GM12878 (cell line): Measurements from ENCODE around the gene PREX1. TPM values are rescaled to one million over a fixed set of nuclear protein-coding genes. Genes with fewer than 3 reads are reported as not detected.

ENCODE experiments used
- ATAC-seq: fragments of 200-7000 bp; cut with Tn5 transposase; 3 replicates; pipeline ENCODE4 v1.9.1; 2020; ENCODE audit warnings: mild to moderate bottlenecking, moderate library complexity
- BruUV-seq: library from RNA; stranded (reverse); fragments of 400-500 nt; replicated peaks from 2 replicates; lab custom pipeline; 2021; lab: Mats Ljungman, UMichigan
- CTCF ChIA-PET: fragments of 300-600 bp; sonication (Branson Sonifier 250); formaldehyde crosslinking; extraction: SDS; loops from one replicate; lab custom pipeline; 2021; ENCODE audit warnings: inconsistent platforms; lab: Yijun Ruan, JAX
- POLR2A ChIA-PET: fragments of 350-600 bp; formaldehyde crosslinking; extraction: SDS; loops from one replicate; lab custom pipeline; 2021; ENCODE audit warnings: inconsistent platforms; lab: Charles Lee
- RAD21 ChIA-PET: fragments of 300-600 bp; sonication (Branson Sonifier 250); formaldehyde crosslinking; loops from one replicate; lab custom pipeline; 2023; ENCODE audit warnings: antibody characterized with exemption; ENCODE audit not compliant: unreplicated experiment; lab: Charles Lee
- SMC1A ChIA-PET: fragments of 300-600 bp; sonication (Branson Sonifier 250); formaldehyde crosslinking; loops from one replicate; lab custom pipeline; 2023; ENCODE audit not compliant: unreplicated experiment, uncharacterized antibody; lab: Charles Lee
- DNase-seq: peaks from one replicate; pipeline ENCODE4 v3.0.0-alpha.2; 2011; ENCODE audit warnings: low read depth, low spot score
- FAIRE-seq: peaks from 3 replicates; lab custom pipeline; 2011; peaks lifted over from hg19 to GRCh38; lab: Jason Lieb, UNC
- H2AFZ ChIP-seq: 2 replicates; pipeline ENCODE4 v1.6.0; 2011; ENCODE audit warnings: low read depth, low read length, control low read depth; ENCODE audit not compliant: control insufficient read depth
- H3K27ac ChIP-seq: 2 replicates; pipeline ENCODE4 v1.5.1; 2011; ENCODE audit warnings: control low read depth; ENCODE audit not compliant: control insufficient read depth, insufficient read depth
- H3K27me3 ChIP-seq, 2 experiments: replicated peaks in 1 of 2; 2 replicates each; pipeline versions ENCODE4 v1.6.0 to v1.6.1; 2011; ENCODE audit warnings: low read length in 1 of 2; ENCODE audit not compliant: control insufficient read depth in 2 of 2, insufficient read depth in 2 of 2
- H3K36me3 ChIP-seq, 2 experiments: 2 replicates each; pipeline ENCODE4 v1.5.1; 2011; ENCODE audit warnings: low read length in 1 of 2; ENCODE audit not compliant: control insufficient read depth in 2 of 2, insufficient read depth in 2 of 2
- H3K4me1 ChIP-seq: 2 replicates; pipeline ENCODE4 v1.6.1; 2011; ENCODE audit warnings: mild to moderate bottlenecking, low read length, moderate library complexity, mixed read lengths; ENCODE audit not compliant: control insufficient read depth, insufficient read depth
- H3K4me2 ChIP-seq: 2 replicates; pipeline ENCODE4 v1.6.0; 2011; ENCODE audit warnings: control low read depth; ENCODE audit not compliant: control insufficient read depth, insufficient read depth
- H3K4me3 ChIP-seq: fragments of 200-600 bp; sonication (generic); 2 replicates; pipeline ENCODE4 v1.5.1; 2016
- H3K79me2 ChIP-seq: 2 replicates; pipeline ENCODE4 v1.6.0; 2011; ENCODE audit warnings: low read length; ENCODE audit not compliant: control insufficient read depth, insufficient read depth
- H3K9ac ChIP-seq: 2 replicates; pipeline ENCODE4 v1.8.0; 2011; ENCODE audit warnings: low read length, control low read depth, mixed read lengths; ENCODE audit not compliant: control insufficient read depth, insufficient read depth
- H3K9me3 ChIP-seq: replicated peaks from 3 replicates; pipeline ENCODE4 v1.5.1; 2011; ENCODE audit warnings: mild to moderate bottlenecking, low read length; ENCODE audit not compliant: control insufficient read depth, insufficient read depth
- H4K20me1 ChIP-seq: 2 replicates; pipeline ENCODE4 v1.6.0; 2011; ENCODE audit not compliant: control insufficient read depth, insufficient read depth
- BCL3 ChIP-seq: IDR thresholded peaks from 2 replicates; pipeline ENCODE4 v1.6.1; 2011; ENCODE audit warnings: borderline replicate concordance, low read depth, mild to moderate bottlenecking, moderate library complexity, low read length; ENCODE audit not compliant: insufficient read depth, poor library complexity, severe bottlenecking
- BHLHE40 ChIP-seq, 2 experiments: fragments of 450-650 bp in 1 of 2; IDR thresholded peaks; 2 replicates each; pipeline ENCODE4 v1.6.1; 2011 to 2017; ENCODE audit warnings: low read depth in 2 of 2, borderline replicate concordance in 1 of 2, improper control_type of control experiment in 1 of 2, low read length in 1 of 2, mild to moderate bottlenecking in 1 of 2
- HDAC2 ChIP-seq: fragments of 200-600 bp; sonication (generic); IDR thresholded peaks from 2 replicates; pipeline ENCODE4 v1.6.1; 2017
- MXI1 ChIP-seq: fragments of 150-350 bp; IDR thresholded peaks from 2 replicates; pipeline ENCODE4 v1.6.1; 2011; ENCODE audit warnings: low read depth, mild to moderate bottlenecking, inconsistent platforms, low read length, improper control_type of control experiment
- NRF1 ChIP-seq: conservative IDR thresholded peaks from 2 replicates; pipeline ENCODE4 v1.6.1; 2011; ENCODE audit warnings: mild to moderate bottlenecking, low read depth, low read length, improper control_type of control experiment
- POLR2AphosphoS5 ChIP-seq: IDR thresholded peaks from 2 replicates; pipeline ENCODE4 v1.6.1; 2011; ENCODE audit warnings: mild to moderate bottlenecking, low read length, inconsistent platforms
- RAD51 ChIP-seq: fragments of 450-650 bp; IDR thresholded peaks from 2 replicates; pipeline ENCODE4 v1.6.1; 2016; ENCODE audit warnings: moderate library complexity, mild to moderate bottlenecking, inconsistent platforms
- RCOR1 ChIP-seq: conservative IDR thresholded peaks from 2 replicates; pipeline ENCODE4 v1.6.1; 2012; ENCODE audit warnings: low read depth, low read length, improper control_type of control experiment
- REST ChIP-seq: IDR thresholded peaks from 2 replicates; pipeline ENCODE4 v1.6.1; 2012; ENCODE audit warnings: mild to moderate bottlenecking, low read depth, low read length
- SRF ChIP-seq, 2 experiments: IDR thresholded peaks; 2 replicates each; pipeline ENCODE4 v1.6.1; 2011; ENCODE audit warnings: low read depth in 2 of 2, low read length in 2 of 2, mild to moderate bottlenecking in 1 of 2, moderate library complexity in 1 of 2
- TCF3 ChIP-seq: IDR thresholded peaks from 2 replicates; pipeline ENCODE4 v1.6.1; 2012; ENCODE audit warnings: low read depth, mild to moderate bottlenecking, low read length, borderline replicate concordance; ENCODE audit not compliant: insufficient read depth
- ZNF24 ChIP-seq: fragments of 450-650 bp; IDR thresholded peaks from 2 replicates; pipeline ENCODE4 v1.6.1; 2017; ENCODE audit warnings: antibody characterized with exemption, mild to moderate bottlenecking
- ZSCAN29 ChIP-seq: fragments of 450-650 bp; IDR thresholded peaks from 2 replicates; pipeline ENCODE4 v1.6.1; 2017; ENCODE audit warnings: mild to moderate bottlenecking, moderate library complexity
- WGBS: methylation state at CpG from one replicate; pipeline ENCODE4 v1.1.6; 2016; ENCODE audit warnings: low lambda C conversion rate; ENCODE audit not compliant: insufficient replicate concordance, insufficient coverage; ENCODE audit errors: missing lambda C conversion rate; 5-methylcytosine and 5-hydroxymethylcytosine counted together
- in situ Hi-C: fragments of 300-500 bp; cut with MboI; formaldehyde crosslinking; loops from 9 replicates; pipeline ENCODE4 v1.14.3; 2018; ENCODE audit warnings: mixed read lengths
- intact Hi-C: fragments of 100-400 bp; cut with micrococcal nuclease; formaldehyde crosslinking; loops from one replicate; pipeline ENCODE4 v1.14.2; 2022; ENCODE audit not compliant: unreplicated experiment
- polyA plus RNA-seq, 11 experiments: library from polyadenylated mRNA; depleted of rRNA in 4 of 11; unstranded in 6 of 11; stranded (reverse) in 5 of 11; fragments of >200 nt; fragmentation: Nextera tagmentation in 4 of 11; fragmentation: Illumina TruSeq in 1 of 11; extraction: Ambion mirVana in 4 of 11; extraction: Trizol in 1 of 11; gene quantifications; 1 replicate in 1 of 11; 2 replicates in 10 of 11; pipeline versions ENCODE4 v1.2.1 to v1.2.3, GENCODE V29; 2011 to 2016; ENCODE audit warnings: inconsistent platforms in 2 of 11, missing spikeins in 2 of 11, low read depth in 1 of 11
- total RNA-seq, 4 experiments: library from RNA; depleted of rRNA in 3 of 4; stranded (reverse); fragments of >200 nt in 3 of 4; fragmentation: Illumina TruSeq in 1 of 4; extraction: Trizol in 1 of 4; gene quantifications; 2 replicates each; pipeline versions ENCODE4 v1.2.1 to v1.2.3, GENCODE V29; 2013 to 2021
- TF ChIP-seq, protein P1 (sequence below): IDR thresholded peaks from 2 replicates; pipeline ENCODE4 v1.6.1; 2012; ENCODE audit warnings: low read length, inconsistent platforms

The PREX1 gene
- total and polyA plus RNA-seq, 10 of the 15 experiments (the other 5 are each of a cell fraction or from before 2014, with no cell fraction given): 2.6 to 114 (median 38.9) TPM

DNA sequence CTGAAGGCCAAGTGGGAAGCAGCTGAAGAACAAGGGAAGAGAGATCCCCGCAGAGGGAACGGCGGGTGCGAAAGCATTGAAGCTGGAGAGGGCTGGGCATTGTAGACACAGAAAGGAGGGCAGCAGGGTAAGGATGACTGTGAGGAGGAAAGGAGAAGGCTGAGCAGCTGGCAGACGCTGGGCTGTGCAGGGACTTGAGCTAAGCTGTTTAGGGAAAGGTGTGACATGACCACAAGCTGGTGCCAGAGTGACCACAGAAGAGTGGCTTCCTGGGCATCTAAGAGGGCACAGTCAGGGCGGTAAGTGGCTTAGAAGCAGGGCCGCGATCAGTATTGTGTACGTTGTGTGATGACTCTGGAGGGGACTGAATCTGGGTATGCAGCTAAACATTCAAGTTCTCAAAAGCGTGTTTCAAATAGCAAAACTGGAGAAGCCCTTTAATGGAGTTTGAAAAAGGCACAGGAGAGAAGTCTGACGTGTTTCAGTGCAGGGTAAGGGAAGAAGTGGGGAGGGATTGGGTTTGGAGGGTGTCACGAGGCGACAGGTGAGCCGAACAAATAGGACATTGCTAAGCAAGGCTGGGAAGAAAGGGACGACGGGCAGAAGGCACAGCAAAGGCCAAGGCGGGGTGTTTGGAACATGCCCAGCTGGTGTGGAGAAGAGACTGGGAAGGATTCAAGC is 47.6 kb upstream of the PREX1 start:
- Histone ChIP-seq H3K9ac (no peak overlapping the region), H3K27me3 (no peaks in the 10 kb centered on the region), H3K4me2 (no peak overlapping the region), H3K4me1 (peaks cover 5% of the 10 kb centered on the region), H3K4me3 (no peak overlapping the region), H3K9me3 (no peaks in the 10 kb centered on the region), H2AFZ (no peak overlapping the region), H4K20me1 (no peaks in the 10 kb centered on the region), H3K36me3 (no peaks in the 10 kb centered on the region), H3K27ac (no peak overlapping the region), H3K79me2 (no peaks in the 10 kb centered on the region)
- ATAC-seq (peak; percentile 34), DNase-seq (no peak), FAIRE-seq (no peak)
- POLR2A ChIA-PET: interaction anchor here (0.6 to 1.9 kb wide), 5 partner anchors 9 to 344 kb away, joined by 3 to 4 read pairs (median 4); partner anchors contain the start of gene DDX27
- CTCF ChIA-PET: interaction anchor here (1.1 to 2.0 kb wide), 5 partner anchors 8 to 218 kb away, joined by 3 to 7 read pairs (median 4); no protein-coding TSS in a partner anchor
- TF ChIP-seq MXI1 (no peak), RAD51 (no peak), SRF (IDR thresholded peaks at IDR 0.05; ENCODE audit: low read depth in 2 of 2, low read length in 2 of 2) (no peak), BCL3 (no peak), TCF3 (no peak), NRF1 (no peak), ZNF24 (no peak), ZSCAN29 (no peak), REST (no peak), BHLHE40 (IDR thresholded peaks at IDR 0.05; ENCODE audit: borderline replicate concordance in 1 of 2, low read depth in 2 of 2, low read length in 1 of 2) (no peak), RCOR1 (no peak), POLR2AphosphoS5 (no peak), HDAC2 (no peak)
- TF ChIP-seq, protein P1, sequence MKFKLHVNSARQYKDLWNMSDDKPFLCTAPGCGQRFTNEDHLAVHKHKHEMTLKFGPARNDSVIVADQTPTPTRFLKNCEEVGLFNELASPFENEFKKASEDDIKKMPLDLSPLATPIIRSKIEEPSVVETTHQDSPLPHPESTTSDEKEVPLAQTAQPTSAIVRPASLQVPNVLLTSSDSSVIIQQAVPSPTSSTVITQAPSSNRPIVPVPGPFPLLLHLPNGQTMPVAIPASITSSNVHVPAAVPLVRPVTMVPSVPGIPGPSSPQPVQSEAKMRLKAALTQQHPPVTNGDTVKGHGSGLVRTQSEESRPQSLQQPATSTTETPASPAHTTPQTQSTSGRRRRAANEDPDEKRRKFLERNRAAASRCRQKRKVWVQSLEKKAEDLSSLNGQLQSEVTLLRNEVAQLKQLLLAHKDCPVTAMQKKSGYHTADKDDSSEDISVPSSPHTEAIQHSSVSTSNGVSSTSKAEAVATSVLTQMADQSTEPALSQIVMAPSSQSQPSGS: no peak
- RAD21 ChIA-PET: interaction anchor here (0.8 to 1.0 kb wide), 2 partner anchors 14 to 26 kb away, joined by 3 read pairs; no protein-coding TSS in a partner anchor
- WGBS: 81% methylated on average over 17 of the region's 17 CpGs
- in situ Hi-C loops (no loop called here), intact Hi-C loops (no loop called here)
- SMC1A ChIA-PET: interaction anchor here (0.6 to 3.0 kb wide), 5 partner anchors 11 to 57 kb away, joined by 3 to 8 read pairs (median 4); no protein-coding TSS in a partner anchor
- BruUV-seq: no TSS peak
